Fibroblast of skin of left quadriceps (primary cell): ENCODE data around the gene FTH1.
A peak's percentile ranks its signal among the peaks of the same experiment; 100 is the strongest.

Experiments
- DNase-seq, 2 experiments: peaks; one replicate each; pipeline ENCODE4 v3.0.0-alpha.2; 2013; ENCODE audit warnings: low read depth in 2 of 2

FTH1 gene

GRCh38 chr11:61949169-61950034 lies 18.0 kb downstream of the FTH1 start:
- DNase-seq, result peak; percentile 94 to 95

GRCh38 chr11:61948505-61948904 lies 18.9 kb downstream of the FTH1 start:
- DNase-seq, result no peak

- DNase-seq, result peak; percentile 83 to 84
Measured at GRCh38 chr11:61947486-61948210, 19.8 kb downstream of the FTH1 start.

GRCh38 chr11:61946894-61947293 lies 20.5 kb downstream of the FTH1 start:
- no peak for DNase-seq

GRCh38 chr11:61945191-61945590 lies 22.2 kb downstream of the FTH1 start:
- no peak for DNase-seq

GRCh38 chr11:61940466-61940865 lies 27.0 kb downstream of the FTH1 start:
- no peak for DNase-seq

- no peak for DNase-seq
Measured at GRCh38 chr11:61935861-61936260, 31.6 kb downstream of the FTH1 start.

GRCh38 chr11:61930933-61931332 lies 36.5 kb downstream of the FTH1 start:
- no peak for DNase-seq

- DNase-seq, result no peak
Measured at GRCh38 chr11:61928606-61929005, 38.8 kb downstream of the FTH1 start.

GRCh38 chr11:61927501-61927900 lies 39.9 kb downstream of the FTH1 start:
- DNase-seq, result no peak

- DNase-seq, result no peak
Measured at GRCh38 chr11:61926235-61926634, 41.2 kb downstream of the FTH1 start.

- no peak for DNase-seq
Measured at GRCh38 chr11:61925736-61926135, 41.7 kb downstream of the FTH1 start.

GRCh38 chr11:61924064-61924455 lies 43.4 kb downstream of the FTH1 start:
- DNase-seq, result no peak

- DNase-seq, result peak; percentile 32 to 34
Measured at GRCh38 chr11:61923166-61924063, 44.0 kb downstream of the FTH1 start.

GRCh38 chr11:61922539-61922938 lies 44.9 kb downstream of the FTH1 start:
- peak; percentile 77 to 78 for DNase-seq

GRCh38 chr11:61921446-61921845 lies 46.0 kb downstream of the FTH1 start:
- no peak for DNase-seq

- no peak for DNase-seq
Measured at GRCh38 chr11:61919705-61920631, 47.5 kb downstream of the FTH1 start.

- DNase-seq, result no peak
Measured at GRCh38 chr11:61918938-61919704, 48.3 kb downstream of the FTH1 start.

GRCh38 chr11:61918251-61918937 lies 49.0 kb downstream of the FTH1 start:
- DNase-seq, result no peak
